ENCODE measurements around the gene NUDT16.

- no peak for TF ChIP-seq CTCF (IDR thresholded peaks at IDR 0.05)
- TF ChIP-seq POLR2A (IDR thresholded peaks at IDR 0.05) = peak in 2 of 4 donors; percentile 78 to 94
These were observed at the start of gene NUDT16 for GRCh38 chr3:131381445-131382291.
